ENCODE measurements around the gene ETNPPL.

ETNPPL gene

DNA sequence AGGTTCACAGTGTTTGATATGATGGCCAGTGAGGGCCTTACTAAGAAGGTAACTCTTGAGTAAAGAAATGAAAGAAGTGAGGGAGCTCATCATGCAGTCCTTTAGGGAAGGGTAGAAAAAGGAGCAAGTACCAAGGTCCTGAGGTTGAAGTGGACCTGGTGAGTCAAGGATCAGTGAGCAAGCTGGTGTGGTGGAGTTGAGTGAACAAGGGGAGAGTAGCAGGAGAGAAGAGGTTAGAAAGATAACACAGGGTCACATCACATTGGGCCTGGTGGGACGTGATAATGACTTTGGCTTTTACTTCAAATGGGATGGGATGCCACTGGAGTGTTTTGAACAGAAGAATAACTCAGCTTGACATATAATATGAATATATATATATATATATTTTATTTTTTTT, 67.8 kb downstream of the ETNPPL start:
- no peak for DNase-seq

DNA sequence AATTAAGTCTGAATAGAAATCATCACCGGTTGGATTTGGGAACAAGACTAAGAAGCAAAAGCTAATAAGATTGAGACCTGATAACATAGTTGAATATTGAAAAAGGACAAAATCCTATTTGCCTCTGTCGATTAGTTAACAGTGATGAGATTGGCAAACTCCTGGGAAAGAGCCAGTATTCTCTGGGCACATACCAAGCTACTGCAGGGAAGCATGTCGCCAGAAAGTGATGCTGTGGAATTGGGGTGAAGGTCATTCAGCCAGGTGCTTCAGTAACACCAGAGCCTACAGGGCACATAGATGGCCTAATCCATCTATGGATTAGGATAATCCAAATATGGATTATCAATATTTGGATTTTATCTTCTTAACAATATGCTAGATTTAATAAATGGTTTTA, 68.4 kb downstream of the ETNPPL start:
- DNase-seq: no peak

DNA sequence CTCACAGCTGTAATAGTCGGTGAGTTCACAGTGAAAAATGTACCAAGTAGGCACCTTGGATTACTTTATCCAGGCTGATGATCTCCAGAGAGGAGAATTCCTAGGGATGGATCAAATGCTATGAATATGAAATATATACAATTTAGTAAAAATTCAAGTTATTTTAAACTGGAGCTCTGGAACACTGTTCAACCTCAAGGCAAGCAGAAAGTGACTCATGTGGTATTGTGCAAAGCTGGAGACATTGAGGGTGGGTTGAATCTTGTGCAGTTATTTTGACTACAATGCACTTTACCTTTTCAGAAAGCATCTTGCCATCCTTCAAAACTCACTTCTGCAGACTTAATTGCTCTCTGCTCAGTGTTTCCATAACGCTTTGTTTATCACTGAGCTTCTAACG, 69.0 kb downstream of the ETNPPL start:
- no peak for DNase-seq

DNA sequence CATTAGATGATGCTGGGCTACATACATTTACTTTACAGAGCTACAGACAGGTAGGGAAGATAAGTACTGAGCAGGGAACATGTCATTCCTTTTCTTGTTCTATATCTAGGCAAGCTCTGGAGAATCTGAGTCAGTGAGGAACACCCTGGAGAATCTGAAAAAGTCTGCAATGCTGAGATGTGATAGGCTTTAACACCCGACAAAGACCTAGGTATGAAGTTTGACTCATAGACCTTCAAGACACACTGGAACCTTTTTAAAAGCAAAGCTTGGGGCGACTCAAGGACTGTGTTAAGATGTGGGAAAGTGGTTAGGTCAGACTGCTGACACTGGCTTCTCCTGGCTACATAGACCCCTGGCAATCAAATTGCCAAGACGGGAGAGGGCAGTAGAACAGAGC, 69.6 kb downstream of the ETNPPL start:
- no peak for DNase-seq
